CD1c-positive myeloid dendritic cell (primary cell): ENCODE data around the gene TTC28.
"Not testable (repeated sequence)": the region's sequence is repeated elsewhere in the genome, so short reads cannot be mapped to it uniquely, and the experiment has no call there.

Experiments
- DNase-seq: peaks from one replicate; pipeline ENCODE4 v3.0.0-alpha.2; 2016; ENCODE audit errors: extremely low spot score

Gene TTC28

DNA sequence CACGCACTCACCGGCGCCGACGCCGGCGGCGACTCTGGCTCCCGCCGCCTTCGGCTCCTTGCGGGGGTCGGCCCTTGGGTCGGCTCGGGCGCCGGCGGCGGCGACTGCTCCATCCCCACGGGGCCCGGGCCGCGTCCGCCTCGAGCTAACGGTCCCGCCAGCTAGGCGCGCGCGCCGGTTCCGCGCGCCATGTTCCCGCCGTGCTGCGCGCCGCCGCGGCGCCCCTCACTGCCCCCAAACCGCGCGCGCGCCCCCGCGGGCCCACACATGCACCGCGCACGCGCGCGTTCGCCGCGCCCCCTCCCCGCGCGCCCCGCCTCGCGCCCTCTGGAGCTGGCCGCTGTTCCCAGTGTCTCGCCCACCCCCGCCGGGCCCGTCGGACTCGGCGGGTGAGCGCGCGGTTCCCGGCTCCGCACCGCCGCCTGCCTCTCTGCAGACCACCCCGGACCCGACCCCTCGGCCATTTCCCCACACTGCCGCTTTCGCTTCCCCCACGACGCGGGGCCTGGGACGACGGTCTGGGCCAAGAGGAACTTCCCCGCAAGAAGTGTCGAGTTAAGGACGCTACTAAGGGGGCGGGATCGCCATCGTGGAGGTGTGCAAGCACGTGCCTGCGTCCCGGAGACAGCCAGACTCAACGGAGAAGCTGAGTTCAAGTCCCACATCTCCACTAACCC, at the start of gene TTC28:
Gene TTC28, minus strand, starts transcription at position 230 of the 677 bp plus-strand sequence. Its CDS starts 117 bp downstream, at position 113.
- DNase-seq: peak; percentile 63

DNA sequence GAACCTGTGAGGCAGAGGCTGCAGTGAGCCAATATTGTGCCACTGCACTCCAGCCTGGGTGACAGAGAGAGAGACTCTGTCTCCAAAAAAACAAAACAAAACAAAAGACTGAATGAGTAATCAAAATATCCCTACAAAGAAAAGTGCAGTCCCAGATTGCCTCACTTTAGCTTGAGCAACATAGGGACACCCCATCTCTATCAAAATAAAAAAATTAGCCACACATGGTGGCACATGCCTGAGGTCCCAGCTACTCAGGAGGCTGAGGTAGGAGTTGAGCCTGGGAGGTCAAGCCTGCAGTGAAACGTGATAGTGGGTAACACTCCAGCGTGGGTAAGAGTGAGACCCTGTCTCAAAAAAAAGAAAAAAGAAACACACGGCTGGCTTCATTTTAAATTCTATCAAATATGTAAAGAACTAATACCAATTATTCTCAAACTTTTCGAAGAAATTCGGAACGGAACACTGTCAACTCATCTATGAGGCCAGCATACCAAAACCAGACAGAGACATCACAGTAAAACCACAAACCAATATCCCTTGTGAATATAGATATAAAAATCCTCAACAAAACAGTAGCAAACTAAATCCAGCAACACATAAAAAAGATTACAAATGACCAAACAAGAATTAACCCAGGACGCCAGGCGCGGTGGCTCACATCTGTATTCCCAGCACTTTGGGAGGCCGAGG, 49.1 kb upstream of the TTC28 start:
- DNase-seq: no peak

DNA sequence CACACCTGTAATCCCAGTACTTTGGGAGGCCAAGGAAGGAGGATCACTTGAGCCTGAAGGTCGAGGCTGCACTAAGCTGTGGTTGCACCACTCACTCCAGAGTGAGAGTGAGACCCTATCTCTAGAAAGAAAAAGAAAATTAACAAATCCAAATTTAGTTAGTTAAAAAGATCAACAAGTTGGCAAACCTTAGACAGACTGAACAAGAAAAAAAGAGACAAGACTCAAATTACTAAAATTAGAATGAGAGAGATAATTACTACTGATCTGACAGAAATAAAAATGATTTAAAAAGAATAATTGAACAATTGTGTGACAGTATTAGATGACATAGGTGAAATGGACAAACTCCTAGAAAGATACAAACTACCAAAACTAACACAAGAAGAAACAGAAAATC, 48.4 kb upstream of the TTC28 start:
- no peak for DNase-seq

DNA sequence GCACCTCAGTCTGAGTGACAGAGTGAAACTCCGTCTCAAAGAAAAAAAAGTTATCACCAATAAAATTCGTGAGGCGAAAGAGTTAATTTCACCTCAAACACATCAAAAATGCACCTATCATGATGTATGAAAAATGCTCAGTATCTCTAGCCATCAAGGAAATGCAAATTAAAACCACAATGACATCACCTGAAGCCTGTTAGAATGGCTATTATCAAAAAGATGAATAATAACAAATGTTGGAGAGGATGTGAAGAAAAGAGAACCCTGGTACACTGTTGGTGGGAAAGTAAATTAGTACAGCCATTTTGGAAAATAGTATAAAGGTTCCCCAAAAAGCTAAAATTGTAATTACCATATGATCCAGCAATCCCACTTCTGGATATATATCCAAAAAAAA, 38.4 kb upstream of the TTC28 start:
- no peak for DNase-seq

DNA sequence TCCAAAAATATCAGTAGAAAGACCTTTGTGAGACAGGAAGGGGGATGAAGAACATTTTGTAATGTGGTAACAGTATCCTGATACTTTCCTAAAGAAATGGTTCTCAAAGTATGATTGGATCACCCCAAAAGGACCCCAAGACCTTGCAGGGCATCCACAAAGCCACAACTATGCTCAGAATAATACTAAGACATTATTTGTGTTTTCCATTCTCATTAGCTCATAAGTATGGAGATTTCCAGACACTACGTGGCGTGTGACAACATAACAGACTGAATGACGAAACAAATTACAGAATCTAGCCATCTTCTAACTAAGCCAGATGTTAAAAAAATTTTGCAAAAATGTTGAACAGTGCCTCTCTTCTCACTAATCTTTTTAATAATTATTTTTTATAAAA, 37.0 kb upstream of the TTC28 start:
- DNase-seq: no peak

DNA sequence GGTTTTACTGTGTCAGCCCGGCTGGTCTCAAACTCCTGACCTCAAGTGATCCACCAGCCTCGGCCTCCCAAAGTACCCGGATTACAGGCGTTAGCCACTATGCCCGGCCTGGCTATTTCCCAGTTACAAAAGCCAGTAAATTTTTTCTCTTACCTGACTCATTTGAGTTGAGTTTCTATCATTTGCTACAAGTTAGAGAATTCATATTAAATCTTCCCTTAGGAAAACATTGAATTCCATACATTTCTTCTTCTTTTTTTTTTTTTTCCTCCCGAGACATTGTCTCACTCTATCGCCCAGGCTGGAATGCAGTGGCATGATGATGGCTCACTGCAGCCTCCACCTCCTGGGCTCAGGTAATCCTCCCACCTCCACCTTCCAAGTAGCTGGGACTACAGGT, 36.0 kb upstream of the TTC28 start:
- DNase-seq: no peak

DNA sequence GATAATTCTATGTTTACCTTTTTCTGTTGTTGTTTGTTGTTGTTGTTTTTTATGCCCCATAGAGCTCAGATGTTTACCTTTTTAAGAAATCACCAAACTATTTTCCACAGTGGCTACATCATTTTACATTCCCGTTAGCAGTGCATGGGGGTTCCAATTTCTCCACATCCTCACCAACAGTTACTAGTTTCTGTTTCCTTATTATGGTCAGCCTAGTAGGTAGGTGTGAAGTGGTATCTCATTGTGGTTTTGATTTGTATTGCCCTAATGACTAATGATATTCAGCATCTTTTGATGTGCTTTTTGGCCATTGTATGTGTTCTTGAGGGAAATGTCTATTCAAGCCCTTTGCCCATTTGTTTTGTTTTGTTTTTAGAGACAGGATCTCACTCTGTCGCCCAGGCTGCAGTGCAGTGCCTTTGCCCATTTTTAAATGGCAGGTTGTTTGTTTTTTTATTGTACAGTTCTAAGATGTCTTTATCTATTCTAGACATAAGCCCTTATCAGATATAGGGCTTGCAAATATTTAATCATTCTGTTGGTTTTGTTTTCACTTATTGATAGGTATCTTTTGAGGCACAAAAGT, 34.5 kb upstream of the TTC28 start:
- no peak for DNase-seq

DNA sequence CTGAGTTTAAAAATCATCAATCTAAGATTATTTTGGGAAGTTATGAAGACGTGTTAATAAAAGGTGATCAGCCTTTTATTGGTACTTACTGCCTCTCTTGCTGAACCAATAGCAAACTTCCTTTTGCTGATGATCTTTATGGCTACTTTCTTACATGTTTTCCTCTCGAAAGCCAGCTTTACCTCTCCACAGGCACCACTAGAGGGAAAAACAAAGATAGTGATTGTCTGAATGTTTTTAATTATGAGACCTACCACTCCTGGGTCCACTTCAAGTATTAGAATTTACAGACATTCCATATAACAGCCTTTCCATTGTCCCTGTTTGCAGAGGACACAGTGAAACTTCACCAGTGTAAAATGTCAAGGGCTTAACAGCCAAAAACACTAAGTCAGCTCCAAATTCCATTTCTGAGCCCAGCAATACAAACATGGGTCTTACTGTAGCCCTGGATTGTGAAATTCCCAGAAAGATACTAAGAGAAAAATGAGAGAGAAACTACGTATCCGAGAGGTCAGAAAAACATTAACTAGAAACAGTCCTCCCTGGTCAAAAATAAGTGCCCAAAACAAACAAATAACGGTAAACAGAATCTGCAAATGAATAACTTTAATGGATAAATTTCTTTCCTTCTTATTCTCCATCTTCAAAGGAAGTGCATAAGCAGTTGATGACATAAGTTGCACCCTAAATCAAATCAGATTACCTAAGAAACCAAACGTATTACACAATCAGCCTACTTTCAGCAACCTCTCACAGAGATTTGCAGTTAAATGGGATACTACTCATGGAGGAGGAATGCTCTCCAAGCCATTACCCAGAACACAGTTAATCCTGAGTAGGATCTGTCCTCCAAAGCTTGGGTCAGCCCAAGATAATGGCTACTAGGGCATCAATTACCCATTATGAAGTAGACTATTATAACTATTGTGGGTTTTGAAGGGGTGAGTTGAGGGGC, 32.5 kb upstream of the TTC28 start:
- DNase-seq: no peak

DNA sequence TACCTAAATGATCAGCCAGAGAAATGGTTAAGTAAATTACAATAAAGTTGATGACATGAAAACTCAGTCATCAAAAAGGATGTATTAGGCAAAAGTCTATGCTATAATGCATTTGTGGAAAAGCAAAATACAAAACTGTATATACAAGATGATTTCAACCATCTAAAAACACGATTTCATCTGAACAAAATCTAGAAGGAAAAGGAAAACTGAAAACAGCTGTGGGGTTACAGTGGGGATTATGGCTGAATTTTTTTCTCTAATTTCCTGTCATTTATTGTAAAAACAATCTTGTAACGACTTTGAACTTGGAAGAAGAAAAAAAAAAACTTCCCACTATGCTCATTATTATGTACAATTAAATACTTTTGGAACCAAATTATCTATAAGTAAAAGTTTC, 31.7 kb upstream of the TTC28 start:
- no peak for DNase-seq

DNA sequence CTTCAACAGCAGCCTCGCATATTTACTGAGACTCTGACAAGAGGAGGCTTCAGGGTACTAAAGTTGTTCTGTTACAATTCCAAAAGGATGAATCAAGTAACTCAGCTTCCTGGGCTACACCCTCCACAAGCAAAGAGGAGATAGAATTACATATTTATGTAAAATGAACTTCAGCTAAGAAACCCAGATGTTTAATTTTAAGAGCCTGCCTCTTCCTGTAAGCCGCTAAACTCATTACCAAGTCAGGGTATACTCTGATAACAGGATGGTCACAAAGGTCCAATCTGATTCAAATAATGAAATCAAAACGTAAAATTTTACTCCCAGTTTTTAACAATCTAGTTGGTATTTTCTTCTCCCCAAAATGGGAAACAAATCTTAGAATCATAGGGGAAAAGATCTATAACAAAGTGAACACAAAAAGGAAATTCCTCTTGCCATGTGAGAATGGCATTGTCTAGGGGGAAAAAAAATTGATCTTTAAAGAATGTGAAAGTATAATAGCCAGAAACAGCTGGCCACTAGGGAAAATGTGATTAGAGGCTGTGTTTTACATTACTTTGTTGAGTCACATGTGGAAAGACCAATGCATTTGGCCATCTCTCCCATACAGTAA, 31.0 kb upstream of the TTC28 start:
- no peak for DNase-seq

DNA sequence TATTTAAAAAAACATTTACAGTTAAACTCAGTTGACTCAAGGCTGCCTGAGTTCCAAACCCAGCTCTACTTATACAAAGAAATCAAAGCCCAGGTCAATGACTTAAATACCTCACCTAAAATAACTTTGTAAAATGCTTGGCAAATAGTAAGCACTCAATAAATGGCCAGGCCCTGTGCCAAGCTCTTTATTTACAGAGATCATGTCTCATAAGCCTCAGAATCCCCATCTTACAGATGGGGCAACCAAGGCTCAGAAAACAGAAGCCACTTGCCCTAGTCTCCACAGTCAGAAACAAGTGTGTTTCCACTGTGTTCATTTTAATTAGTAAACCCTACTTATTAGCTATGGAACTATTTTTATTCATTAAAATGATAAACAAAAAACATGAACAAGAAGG, 30.5 kb upstream of the TTC28 start:
- no peak for DNase-seq

DNA sequence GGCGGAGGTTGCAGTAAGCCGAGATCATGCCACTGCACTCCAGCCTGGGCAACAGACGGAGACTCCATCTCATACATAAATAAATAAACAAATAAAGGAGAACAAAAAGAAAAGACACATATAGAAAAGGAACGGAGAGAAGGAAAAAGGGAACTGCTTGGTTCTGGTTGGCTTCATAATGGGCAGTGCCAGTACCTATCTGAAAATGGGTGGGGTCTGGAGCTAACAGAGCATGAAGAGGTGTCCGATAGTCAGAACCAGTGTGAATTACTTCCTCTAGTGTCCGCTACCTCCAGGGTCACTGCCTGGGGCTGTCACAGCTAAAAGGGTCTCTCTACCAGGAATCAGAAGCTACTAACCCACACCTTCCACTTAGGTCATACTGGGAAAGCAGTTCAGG, 27.2 kb upstream of the TTC28 start:
- no peak for DNase-seq

DNA sequence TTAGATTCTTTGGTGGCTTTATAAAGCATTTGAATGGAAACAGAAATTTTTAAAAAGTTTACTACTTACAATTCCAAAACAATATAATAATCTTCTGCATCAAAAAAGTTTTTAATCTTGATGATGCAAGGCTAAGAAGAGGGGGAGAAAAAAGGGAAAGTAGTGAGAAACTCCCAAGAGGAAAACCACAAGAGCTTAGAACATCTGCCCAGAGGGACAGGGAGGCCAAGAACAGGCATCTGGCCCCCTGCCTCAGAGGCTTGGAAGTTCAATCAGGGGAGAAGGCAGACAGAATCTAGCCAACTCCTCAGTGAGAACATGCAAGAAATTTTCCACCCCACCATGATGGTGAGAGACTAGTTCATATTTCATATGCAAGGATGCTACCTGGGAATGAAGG, 23.8 kb upstream of the TTC28 start:
- no peak for DNase-seq

DNA sequence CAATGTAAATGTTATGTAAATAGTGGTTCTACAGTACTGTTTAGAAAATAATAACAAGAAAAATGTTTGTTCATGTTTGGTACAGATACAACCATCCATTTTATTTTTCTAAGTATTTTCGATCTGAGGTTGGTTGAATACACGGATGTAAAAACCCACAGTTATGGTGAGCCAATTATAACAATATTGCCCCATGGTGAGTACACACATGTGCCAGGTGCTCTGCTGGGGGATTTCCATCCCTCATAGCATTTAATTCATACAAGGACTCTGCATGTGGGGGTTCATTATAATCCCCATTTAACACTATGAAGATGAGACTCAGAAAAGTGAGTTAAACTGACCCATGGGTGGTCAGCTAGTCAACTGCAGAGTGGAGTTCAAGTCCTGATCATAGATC, 23.3 kb upstream of the TTC28 start:
- DNase-seq: no peak

DNA sequence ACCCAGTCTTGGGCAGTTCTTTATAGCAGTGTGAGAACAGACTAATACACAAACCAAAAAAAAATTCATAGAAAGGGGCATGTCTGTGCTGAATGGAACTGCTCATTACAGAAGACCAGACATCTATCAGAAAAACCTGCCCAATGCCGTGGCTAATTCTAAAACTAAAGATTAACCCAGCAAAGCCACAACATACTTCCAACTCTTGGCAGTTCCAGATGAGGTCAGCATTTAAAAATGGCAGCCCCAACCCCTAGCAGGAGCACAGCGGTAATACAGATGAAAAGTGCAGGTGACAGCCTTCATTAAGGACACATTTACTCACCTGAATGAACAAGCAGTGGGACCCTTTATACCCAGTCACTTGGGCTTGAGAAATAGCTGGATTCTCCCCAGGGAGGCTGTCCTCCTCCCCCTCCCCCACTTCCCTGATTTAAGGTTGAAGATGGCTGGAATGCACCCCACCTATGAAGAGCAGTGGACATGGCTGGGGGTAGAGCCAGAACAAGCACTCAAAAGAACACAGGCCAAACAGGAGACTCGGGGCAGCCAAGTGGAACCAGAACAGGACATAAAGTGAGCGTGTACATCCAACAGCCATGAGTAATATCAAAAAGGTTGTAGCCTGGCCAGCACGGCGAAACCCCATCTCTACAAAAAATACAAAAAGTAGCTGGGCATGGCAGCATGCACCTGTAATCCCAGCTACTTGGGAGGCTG, 13.6 kb upstream of the TTC28 start:
- not testable (repeated sequence) for DNase-seq

DNA sequence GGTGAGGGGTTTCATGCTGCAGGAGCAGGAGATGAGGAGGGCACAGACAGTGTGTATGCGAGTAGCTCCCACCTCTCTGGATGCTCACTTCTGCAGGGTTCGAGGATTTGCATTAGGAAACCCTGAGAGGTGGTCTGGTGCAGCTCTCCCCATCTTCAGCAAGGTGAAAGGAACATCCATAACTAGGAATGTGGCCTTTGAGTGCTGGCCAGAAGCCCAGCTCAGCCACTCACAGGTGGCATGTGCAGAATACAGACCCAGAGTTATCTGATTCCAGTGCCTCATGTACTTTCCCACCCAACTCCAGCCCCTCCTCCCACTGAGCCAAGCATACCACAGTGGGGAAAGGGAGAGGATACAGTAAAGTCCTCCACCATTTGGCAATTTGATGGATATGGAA, 10.2 kb upstream of the TTC28 start:
- DNase-seq: not testable (repeated sequence)

DNA sequence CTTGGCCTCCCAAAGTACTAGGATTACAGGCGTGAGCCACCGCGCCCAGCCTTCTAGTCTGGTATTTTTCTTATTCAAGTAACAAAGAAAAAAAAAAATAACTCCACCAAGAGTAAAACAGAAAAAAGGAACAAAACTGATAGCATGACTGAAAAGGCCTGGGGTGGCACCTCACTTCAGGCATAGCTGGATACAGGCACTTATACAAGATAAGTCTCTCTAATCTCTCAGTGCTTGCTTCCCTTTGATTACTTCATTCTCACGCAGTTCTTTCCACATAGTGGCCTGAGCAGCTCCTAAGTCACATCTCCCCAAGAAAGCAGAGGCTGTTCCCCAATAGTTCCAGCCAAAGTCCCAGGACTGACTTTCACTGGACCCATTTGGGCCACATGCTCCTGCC, 3.3 kb upstream of the TTC28 start:
- not testable (repeated sequence) for DNase-seq

DNA sequence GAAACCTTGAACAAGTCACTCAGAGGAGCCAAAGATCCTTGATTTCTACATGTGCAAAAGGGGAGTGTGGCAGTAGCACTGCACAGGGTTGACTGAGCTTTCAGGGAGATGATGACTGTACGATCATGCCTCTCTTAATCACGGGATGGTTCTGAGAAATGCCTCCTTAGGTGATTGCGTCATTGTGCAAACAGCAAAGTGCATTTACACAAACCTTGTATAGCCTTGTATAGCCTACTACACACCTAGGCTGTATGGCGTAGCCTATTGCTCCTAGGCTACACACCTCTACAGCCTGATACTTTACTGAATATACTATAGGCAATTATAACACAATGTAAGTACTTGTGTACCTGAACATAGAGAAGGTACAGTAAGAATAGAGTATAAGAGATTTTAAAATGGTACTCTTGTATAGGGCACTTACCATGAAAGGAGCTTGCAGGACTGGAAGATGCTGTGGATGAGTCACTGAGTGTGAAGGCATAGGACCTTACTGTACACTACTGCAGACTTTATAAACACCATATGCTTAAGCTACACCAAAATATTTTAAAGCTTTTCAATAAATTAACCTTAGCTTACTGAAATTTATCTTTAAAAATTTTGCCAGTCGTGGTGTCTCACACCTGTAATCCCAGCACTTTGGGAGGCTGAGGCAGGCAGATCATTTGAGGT, 1.3 kb upstream of the TTC28 start:
- peak; percentile 7 for DNase-seq

DNA sequence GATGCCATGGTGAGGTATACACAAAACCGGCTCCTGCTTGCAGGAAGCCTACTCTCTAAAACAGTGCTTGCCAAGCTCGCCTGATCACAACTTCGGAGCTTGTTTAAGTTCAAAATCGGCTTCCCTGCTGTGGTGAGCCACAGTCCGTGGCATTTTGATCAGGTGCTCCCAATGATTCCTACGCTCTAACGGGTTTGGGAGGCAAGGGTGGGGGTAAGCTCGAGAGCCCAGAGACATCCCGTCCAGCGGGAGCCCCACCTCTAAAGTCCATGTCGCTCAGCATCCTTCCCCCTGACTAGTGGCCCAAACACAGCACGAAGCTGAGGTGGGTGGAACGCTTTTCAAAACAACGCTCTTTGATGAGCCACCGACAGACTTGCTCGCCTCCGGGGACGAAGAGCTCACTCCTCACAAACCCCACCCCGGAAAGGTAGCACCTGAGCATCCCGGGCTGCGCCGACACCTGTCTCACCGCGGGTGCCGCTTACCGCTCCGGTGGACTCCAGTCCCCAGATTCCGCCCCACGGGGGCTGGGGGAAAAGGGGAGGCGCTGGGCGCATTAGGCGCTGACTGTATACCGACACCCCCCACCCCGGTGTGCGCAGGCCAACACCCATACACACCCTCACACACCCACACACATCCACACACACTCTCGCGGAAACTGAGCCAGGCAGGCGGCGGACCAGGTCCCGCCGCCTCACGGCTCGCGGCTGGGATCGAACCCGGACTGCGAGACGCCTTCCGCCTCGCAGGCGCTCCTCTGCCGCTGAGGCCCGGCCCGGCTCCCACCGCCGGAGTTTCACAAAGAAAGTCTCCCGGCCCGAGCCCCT, 646 bp downstream of the TTC28 start:
- DNase-seq: not testable (repeated sequence)
